GM18526 (cell line): ENCODE data around the gene KLK8.

Experiments
- POLR2A ChIP-seq: IDR thresholded peaks from 3 replicates; pipeline ENCODE4 v1.6.1; 2011; ENCODE audit not compliant: insufficient read length; ENCODE audit errors: extremely low read depth

KLK8 gene

DNA sequence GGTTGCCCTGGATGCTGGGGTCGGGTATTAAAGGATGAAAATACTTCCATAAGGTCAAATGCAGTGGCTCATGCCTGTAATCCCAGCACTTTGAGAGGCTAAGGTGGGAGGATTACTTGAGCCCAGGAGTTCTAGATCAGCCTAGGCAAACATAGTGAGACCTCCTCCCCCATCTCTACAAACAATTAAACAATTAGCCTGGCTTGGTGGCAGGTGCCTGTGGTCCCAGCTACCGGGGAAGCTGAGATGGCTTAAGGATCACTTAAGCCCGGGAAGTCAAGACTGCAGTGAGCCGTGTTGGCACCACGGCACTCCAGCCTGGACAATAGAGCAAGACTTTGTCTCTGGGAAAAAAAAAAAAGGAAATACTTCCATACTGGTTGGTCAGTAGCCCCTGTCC is 23.5 kb upstream of the KLK8 start:
- no peak for TF ChIP-seq POLR2A

- no peak for TF ChIP-seq POLR2A
These were observed 22.5 kb upstream of the KLK8 start for GRCh38 chr19:51023946-51024345.

- no peak for TF ChIP-seq POLR2A
These were observed 21.1 kb upstream of the KLK8 start for GRCh38 chr19:51022526-51022925.

DNA sequence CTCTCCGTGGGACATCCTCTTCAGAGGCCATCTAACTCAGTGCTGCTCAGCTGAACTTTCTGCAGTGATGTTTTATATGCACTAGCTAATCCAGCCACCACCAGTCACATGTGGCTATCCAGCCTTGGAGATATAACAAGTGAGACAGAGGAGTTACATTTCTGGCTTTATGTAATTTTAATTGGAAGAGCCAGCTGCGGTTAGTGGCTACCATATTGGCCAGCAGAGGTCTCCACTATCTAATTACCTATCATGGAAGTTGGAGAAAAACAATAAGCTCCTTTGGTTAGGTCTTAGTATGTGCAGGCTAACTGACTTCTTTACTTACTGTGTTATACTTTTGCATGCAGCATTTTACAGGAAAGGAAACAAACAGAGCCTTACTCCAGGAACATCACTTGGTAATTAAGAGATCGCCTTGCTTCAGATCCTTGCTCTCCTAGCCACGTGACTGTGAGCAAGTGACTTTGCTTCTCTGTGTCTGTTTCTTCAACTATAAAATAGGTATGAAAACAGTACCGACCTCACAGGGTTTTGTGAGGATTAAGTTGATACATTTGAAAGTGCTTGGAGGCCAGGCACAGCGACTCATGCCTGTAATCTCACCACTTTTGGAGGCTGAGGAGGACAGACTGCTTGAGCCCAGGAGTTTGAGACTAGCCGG is 19.7 kb upstream of the KLK8 start:
- no peak for TF ChIP-seq POLR2A

- TF ChIP-seq POLR2A = no peak
These were observed 18.1 kb upstream of the KLK8 start, which contains the start of gene KLK10 for GRCh38 chr19:51019544-51019925. TSS of gene KLK10 (minus strand) at chr19:51019709. CDS start at chr19:51019130, 579 bp downstream.

- TF ChIP-seq POLR2A = no peak
These were observed 17.5 kb upstream of the KLK8 start for GRCh38 chr19:51018745-51019543.

GRCh38 chr19:51016798-51017683 is 15.6 kb upstream of the KLK8 start:
- no peak for TF ChIP-seq POLR2A

- no peak for TF ChIP-seq POLR2A
These were observed 14.4 kb upstream of the KLK8 start for GRCh38 chr19:51015691-51016267.

DNA sequence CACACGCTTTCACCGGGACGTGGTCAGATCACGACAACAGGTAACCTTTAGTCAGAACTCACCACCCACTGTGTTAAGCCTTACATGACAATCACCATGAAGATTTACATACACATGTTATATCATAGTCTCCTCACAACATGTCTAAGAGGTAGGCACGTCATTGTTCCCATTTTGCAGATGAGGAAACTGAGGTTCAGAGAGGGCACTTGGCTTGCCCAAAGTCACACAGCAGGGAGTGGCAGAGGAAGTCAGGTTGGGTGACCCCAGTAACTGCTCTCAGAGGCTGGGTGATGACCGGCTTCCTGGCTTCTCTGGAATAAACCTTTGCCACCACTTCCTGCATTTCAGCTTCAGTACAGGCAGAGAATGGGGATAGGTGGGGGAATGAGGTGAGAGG is 12.8 kb upstream of the KLK8 start:
- no peak for TF ChIP-seq POLR2A

DNA sequence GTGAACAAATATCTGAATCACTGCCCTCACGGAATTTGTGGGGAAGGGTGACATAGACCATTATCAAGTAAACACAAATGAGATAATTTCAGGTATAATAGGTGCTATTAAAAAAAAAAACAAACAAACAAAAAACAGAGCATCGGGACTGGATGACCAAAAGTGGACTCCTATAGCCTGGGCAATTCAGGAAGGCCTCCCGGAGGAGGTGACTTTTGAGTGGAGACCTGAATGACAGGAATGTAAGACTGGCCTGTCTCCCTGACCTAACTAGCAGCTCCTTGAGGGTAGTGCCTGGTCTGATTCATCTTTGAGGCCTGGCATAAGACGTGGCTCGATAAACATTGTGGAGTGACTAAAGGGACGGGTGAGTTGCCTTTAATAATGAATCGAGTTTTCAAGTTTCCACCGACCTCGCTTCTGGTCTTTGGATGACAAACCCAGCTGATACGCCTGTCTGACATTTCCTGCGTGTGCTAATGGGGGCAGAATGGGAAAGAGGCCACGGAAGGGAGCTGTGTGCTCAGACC is 11.3 kb upstream of the KLK8 start:
- no peak for TF ChIP-seq POLR2A

- no peak for TF ChIP-seq POLR2A
These were observed 8.8 kb upstream of the KLK8 start for GRCh38 chr19:51010066-51010795.

DNA sequence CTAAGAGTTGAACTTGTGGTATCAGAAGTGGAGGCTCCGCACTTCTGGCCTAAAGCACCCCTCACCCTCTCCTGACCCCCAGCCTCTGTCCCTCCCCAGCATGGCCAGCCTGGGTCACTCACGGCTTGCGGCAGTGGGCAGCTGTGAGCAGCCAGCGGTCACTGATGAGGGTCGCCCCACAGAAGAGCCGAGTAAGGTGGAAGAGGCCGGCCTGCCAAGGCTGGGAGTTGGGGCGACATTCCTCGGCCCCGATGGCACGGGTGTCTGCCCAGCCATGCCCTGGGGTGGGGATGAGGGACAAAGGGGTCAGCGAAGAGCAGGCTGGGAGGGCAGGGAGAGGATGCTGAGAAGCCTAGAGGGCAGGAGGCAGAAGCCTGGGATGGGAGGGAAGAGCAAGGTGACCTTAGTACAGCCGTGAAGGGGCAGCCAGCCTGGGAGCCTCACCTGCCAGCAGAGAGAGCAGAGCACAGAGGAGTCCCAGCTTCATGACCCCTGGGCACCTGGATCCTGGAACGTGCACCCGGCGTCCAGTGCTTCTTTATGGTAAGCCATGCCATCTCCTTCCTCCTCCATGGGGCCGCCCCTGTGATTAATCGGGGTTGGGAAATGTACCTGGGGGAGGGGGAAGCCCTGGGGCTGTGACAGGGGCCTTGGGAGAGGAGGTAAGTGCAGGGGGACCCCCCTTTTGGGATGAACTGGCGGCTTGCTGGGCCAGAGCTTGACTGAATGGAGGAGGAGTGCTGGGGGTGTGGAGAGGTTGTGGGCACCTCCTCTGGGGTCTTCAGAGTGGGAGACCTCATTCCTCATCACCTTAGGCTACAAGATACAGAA is 7.9 kb upstream of the KLK8 start:
- TF ChIP-seq POLR2A = no peak

- no peak for TF ChIP-seq POLR2A
These were observed 6.1 kb upstream of the KLK8 start for GRCh38 chr19:51007488-51007887.
